HL-60 (cell line): ENCODE results near the gene PROB1.
"Not testable (repeated sequence)": the region's sequence is repeated elsewhere in the genome, so short reads cannot be mapped to it uniquely, and the experiment has no call there.

Experiments used
- DNase-seq, 2 experiments: peaks; one replicate each; pipeline ENCODE4 v3.0.0-alpha.2; 2010 to 2020; ENCODE audit warnings: low read depth in 1 of 2, low spot score in 1 of 2
- H3K27ac ChIP-seq: fragments of 250-450 bp; sonication (Bioruptor Pico); replicated peaks from 2 replicates; pipeline ENCODE4 v1.5.1; 2020; ENCODE audit warnings: mild to moderate bottlenecking, moderate library complexity
- H3K27me3 ChIP-seq: fragments of 250-450 bp; sonication (Bioruptor Pico); 2 replicates; pipeline ENCODE4 v1.5.1; 2021; ENCODE audit warnings: mild to moderate bottlenecking, moderate library complexity; ENCODE audit not compliant: insufficient read depth, poor library complexity, severe bottlenecking
- H3K4me3 ChIP-seq: replicated peaks from 2 replicates; pipeline ENCODE4 v1.5.1; 2011; ENCODE audit warnings: mild to moderate bottlenecking, control low read depth, low read length; ENCODE audit not compliant: insufficient read depth
- GABPA ChIP-seq: IDR thresholded peaks from 2 replicates; pipeline ENCODE4 v1.6.1; 2012; ENCODE audit warnings: low read depth
- POLR2AphosphoS5 ChIP-seq: IDR thresholded peaks from 2 replicates; pipeline ENCODE4 v1.6.1; 2012; ENCODE audit warnings: low read depth
- SPI1 ChIP-seq: IDR thresholded peaks from 2 replicates; pipeline ENCODE4 v1.6.1; 2012; ENCODE audit warnings: low read depth, mild to moderate bottlenecking, borderline replicate concordance
- TF ChIP-seq, protein P1 (sequence below): IDR thresholded peaks from one replicate; pipeline ENCODE4 v1.5.1; 2011; ENCODE audit warnings: low read length, control low read depth, inconsistent platforms; ENCODE audit not compliant: insufficient read depth
- TF ChIP-seq, protein P2 (sequence below): IDR thresholded peaks from 2 replicates; pipeline ENCODE4 v1.6.1; 2012; ENCODE audit warnings: low read depth; ENCODE audit not compliant: insufficient replicate concordance

Gene PROB1

DNA sequence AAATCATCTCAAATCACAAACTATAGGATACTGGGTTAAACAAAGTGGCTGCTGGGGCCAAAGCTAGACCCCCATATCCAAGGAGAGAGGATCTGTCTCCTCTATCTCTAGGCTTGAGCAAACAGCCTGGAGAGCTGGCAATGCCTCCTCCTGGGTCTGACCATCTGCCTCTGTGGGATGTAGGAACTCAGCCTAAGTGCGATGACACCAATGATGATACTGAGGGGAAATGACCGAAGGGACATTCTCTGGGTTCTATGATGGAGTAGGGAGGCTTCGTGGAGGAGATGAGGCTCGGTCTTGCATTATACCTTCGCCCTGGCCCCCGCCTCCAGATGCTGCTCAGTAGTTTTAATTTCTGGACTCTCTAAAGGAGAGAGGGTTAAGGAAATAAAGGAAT, 18.2 kb upstream of the PROB1 start:
- H3K4me3 ChIP-seq, result no peak overlapping the region
- no peak overlapping the region for H3K27ac ChIP-seq
- no peaks in the 10 kb centered on the region for H3K27me3 ChIP-seq
- DNase-seq, result no peak
- no peak for TF ChIP-seq POLR2AphosphoS5
- TF ChIP-seq, protein P1, sequence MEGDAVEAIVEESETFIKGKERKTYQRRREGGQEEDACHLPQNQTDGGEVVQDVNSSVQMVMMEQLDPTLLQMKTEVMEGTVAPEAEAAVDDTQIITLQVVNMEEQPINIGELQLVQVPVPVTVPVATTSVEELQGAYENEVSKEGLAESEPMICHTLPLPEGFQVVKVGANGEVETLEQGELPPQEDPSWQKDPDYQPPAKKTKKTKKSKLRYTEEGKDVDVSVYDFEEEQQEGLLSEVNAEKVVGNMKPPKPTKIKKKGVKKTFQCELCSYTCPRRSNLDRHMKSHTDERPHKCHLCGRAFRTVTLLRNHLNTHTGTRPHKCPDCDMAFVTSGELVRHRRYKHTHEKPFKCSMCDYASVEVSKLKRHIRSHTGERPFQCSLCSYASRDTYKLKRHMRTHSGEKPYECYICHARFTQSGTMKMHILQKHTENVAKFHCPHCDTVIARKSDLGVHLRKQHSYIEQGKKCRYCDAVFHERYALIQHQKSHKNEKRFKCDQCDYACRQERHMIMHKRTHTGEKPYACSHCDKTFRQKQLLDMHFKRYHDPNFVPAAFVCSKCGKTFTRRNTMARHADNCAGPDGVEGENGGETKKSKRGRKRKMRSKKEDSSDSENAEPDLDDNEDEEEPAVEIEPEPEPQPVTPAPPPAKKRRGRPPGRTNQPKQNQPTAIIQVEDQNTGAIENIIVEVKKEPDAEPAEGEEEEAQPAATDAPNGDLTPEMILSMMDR, result no peak
- TF ChIP-seq GABPA, result no peak
- TF ChIP-seq, protein P2, sequence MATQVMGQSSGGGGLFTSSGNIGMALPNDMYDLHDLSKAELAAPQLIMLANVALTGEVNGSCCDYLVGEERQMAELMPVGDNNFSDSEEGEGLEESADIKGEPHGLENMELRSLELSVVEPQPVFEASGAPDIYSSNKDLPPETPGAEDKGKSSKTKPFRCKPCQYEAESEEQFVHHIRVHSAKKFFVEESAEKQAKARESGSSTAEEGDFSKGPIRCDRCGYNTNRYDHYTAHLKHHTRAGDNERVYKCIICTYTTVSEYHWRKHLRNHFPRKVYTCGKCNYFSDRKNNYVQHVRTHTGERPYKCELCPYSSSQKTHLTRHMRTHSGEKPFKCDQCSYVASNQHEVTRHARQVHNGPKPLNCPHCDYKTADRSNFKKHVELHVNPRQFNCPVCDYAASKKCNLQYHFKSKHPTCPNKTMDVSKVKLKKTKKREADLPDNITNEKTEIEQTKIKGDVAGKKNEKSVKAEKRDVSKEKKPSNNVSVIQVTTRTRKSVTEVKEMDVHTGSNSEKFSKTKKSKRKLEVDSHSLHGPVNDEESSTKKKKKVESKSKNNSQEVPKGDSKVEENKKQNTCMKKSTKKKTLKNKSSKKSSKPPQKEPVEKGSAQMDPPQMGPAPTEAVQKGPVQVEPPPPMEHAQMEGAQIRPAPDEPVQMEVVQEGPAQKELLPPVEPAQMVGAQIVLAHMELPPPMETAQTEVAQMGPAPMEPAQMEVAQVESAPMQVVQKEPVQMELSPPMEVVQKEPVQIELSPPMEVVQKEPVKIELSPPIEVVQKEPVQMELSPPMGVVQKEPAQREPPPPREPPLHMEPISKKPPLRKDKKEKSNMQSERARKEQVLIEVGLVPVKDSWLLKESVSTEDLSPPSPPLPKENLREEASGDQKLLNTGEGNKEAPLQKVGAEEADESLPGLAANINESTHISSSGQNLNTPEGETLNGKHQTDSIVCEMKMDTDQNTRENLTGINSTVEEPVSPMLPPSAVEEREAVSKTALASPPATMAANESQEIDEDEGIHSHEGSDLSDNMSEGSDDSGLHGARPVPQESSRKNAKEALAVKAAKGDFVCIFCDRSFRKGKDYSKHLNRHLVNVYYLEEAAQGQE, result no peak

DNA sequence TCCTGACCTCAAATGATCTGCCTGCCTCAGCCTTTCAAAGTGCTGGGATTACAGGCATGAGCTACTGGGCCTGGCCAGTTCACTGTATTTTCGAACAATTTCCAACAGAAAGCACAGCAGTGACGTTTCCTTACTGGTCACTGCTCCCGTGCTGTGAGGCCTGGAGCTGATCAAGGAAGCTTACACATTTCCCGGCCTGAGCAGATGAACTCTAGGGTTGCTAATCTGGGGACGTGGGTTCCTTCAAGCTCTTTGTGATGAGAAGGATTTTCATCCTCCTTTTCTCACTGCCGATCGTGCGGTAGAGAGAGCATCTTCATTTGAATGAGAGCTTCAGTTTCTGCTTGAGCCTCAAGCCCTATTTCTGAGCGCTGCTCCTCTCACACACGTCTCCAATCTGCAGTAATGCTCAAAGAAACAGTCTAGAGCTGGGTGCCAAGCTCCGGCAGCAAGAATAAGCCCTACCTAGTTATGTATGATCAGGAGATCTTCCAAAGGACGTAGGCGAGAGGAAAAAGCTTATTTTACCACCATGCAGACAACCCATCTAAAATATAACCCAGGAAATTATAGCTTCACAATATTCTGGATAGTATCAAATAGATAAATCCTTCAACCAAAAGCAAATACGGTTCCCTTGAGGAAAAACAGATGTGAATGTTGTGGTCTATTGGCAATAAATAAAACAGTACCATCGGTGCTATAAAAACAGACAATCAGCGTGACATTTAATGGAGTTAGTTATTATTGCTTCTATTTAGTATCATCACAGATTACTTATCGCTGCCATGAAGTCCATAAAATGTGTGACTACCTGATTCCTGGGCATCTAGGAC, 16.3 kb upstream of the PROB1 start:
- Histone ChIP-seq H3K4me3 (no peak overlapping the region), H3K27ac (no peak overlapping the region), H3K27me3 (no peaks in the 10 kb centered on the region)
- no peak for DNase-seq
- TF ChIP-seq GABPA, result no peak
- no peak for TF ChIP-seq POLR2AphosphoS5
- TF ChIP-seq, protein P2, result no peak

DNA sequence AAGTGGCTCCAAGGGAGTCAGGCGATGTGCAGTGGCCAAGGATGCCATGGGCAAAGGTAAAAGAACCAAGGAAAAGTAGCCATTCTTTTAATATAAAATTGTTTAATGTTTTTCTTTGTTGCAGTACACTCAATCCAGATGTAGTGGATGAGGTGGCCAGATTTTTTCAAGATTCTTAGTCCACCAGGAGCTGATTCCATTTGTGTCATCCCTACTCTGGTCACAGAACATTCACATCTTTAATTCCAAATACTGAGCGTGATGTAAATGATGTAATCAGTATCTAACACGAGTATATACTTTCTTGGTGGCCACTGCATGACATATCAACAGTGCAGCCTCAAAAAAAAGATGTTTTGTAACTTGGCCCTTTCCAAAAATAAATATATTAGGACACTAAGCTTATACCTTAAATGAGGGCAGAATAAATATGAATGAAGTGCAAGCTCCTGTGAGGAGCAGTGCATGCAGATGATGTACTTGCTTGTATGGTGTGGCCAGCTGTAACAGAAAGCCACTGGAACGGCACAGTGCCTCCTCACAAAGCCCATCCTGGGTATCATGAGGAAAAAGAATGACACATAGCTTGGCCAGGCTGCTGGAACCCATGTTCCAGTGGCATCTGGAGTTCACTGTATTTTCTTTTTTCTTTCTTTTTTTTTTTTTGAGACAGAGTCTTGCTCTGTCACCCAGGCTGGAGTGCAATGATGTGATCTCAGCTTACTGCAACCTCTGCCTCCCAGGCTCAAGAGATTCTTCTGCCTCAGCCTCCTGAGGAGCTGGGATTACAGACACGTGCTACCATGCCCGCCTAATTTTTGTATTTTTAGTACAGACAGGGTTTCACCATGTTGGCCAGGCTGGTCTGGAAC, 15.5 kb upstream of the PROB1 start:
- Histone ChIP-seq H3K27me3 (no peaks in the 10 kb centered on the region), H3K27ac (no peak overlapping the region), H3K4me3 (no peak overlapping the region)
- TF ChIP-seq, protein P1, result no peak
- TF ChIP-seq POLR2AphosphoS5, result no peak
- no peak for TF ChIP-seq SPI1
- no peak for TF ChIP-seq GABPA
- no peak for DNase-seq

DNA sequence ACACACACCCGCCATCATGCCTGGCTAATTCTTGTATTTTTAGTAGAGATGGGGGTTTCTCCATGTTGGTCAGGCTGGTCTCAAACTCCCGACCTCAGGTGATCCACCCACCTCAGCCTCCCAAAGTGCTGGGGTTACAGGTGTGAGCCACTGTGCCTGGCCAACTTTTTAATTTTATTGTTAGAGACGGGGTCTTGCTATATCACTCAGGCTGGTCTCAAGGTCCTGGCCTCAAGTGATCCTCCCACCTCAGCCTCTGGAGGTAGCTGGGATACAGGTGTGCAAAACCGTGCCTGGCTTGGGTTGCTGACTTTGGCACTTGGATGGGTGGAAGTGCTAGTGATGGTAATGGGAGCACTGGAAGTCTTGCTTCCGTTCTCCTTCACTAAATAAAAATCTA, 14.2 kb upstream of the PROB1 start:
- not testable (repeated sequence) for H3K27me3 ChIP-seq, H3K27ac ChIP-seq, DNase-seq, H3K4me3 ChIP-seq
